IPS-NIHi7 (cell line): ENCODE measurements around the gene FAM8A1.

Experiments used
- DNase-seq: peaks from one replicate; pipeline ENCODE4 v3.0.0; 2012; ENCODE audit warnings: mixed read lengths; ENCODE audit errors: extremely low spot score

FAM8A1 gene

GRCh38 chr6:17656092-17656491, 56.0 kb downstream of the FAM8A1 start:
- DNase-seq: no peak

- no peak for DNase-seq
Measured at GRCh38 chr6:17656644-17657043, 56.5 kb downstream of the FAM8A1 start.
